ENCODE data around the gene UBAP1L.

GRCh38 chr15:65134538-65134937 is 19.5 kb upstream of the UBAP1L start:
- TF ChIP-seq, protein P1, sequence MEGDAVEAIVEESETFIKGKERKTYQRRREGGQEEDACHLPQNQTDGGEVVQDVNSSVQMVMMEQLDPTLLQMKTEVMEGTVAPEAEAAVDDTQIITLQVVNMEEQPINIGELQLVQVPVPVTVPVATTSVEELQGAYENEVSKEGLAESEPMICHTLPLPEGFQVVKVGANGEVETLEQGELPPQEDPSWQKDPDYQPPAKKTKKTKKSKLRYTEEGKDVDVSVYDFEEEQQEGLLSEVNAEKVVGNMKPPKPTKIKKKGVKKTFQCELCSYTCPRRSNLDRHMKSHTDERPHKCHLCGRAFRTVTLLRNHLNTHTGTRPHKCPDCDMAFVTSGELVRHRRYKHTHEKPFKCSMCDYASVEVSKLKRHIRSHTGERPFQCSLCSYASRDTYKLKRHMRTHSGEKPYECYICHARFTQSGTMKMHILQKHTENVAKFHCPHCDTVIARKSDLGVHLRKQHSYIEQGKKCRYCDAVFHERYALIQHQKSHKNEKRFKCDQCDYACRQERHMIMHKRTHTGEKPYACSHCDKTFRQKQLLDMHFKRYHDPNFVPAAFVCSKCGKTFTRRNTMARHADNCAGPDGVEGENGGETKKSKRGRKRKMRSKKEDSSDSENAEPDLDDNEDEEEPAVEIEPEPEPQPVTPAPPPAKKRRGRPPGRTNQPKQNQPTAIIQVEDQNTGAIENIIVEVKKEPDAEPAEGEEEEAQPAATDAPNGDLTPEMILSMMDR (conservative IDR thresholded peaks at IDR 0.05) = no peak
- TF ChIP-seq EZH2 (IDR thresholded peaks at IDR 0.05; ENCODE audit: low read depth) = no peak
